H9 (cell line): Measurements from ENCODE around the gene BACH2. TPM values are rescaled to one million over a fixed set of nuclear protein-coding genes. Genes with fewer than 3 reads are reported as not detected.

Source experiments
- DNase-seq: peaks from one replicate; pipeline ENCODE4 v3.0.0-alpha.2; 2017
- H2AFZ ChIP-seq: one replicate; pipeline ENCODE4 v1.6.1; 2013; ENCODE audit warnings: mild to moderate bottlenecking, low read length, control low read depth, moderate library complexity
- H2AK5ac ChIP-seq: 2 replicates; pipeline ENCODE4 v1.6.1; 2013; ENCODE audit warnings: low read length, control low read depth, mixed read lengths; ENCODE audit not compliant: insufficient read length
- H2BK120ac ChIP-seq: one replicate; pipeline ENCODE4 v1.6.1; 2013; ENCODE audit warnings: low read depth, mild to moderate bottlenecking, low read length, control low read depth, inconsistent platforms; ENCODE audit not compliant: poor library complexity, severe bottlenecking
- H2BK12ac ChIP-seq: 2 replicates; pipeline ENCODE4 v1.6.1; 2013; ENCODE audit warnings: low read length, control low read depth, mixed read lengths, low read depth; ENCODE audit not compliant: insufficient read length
- H2BK15ac ChIP-seq: 2 replicates; pipeline ENCODE4 v1.6.1; 2013; ENCODE audit warnings: low read depth, low read length, control low read depth
- H2BK20ac ChIP-seq: one replicate; pipeline ENCODE4 v1.6.1; 2013; ENCODE audit warnings: low read depth, mild to moderate bottlenecking, low read length, control low read depth, inconsistent platforms; ENCODE audit not compliant: poor library complexity, severe bottlenecking
- H2BK5ac ChIP-seq: 2 replicates; pipeline ENCODE4 v1.6.1; 2013; ENCODE audit warnings: low read length, control low read depth, mixed read lengths; ENCODE audit not compliant: insufficient read length
- H3K14ac ChIP-seq: 2 replicates; pipeline ENCODE4 v1.6.1; 2013; ENCODE audit warnings: low read length, control low read depth; ENCODE audit not compliant: insufficient read depth
- H3K18ac ChIP-seq: 2 replicates; pipeline ENCODE4 v1.6.1; 2013; ENCODE audit warnings: low read depth, mild to moderate bottlenecking, mixed read lengths, low read length, control low read depth; ENCODE audit not compliant: insufficient read length
- H3K23ac ChIP-seq: 2 replicates; pipeline ENCODE4 v1.6.1; 2013; ENCODE audit warnings: low read length, control low read depth, mixed read lengths, low read depth; ENCODE audit not compliant: insufficient read length
- H3K23me2 ChIP-seq: 2 replicates; pipeline ENCODE4 v1.6.1; 2013; ENCODE audit warnings: low read depth, mild to moderate bottlenecking, mixed read lengths, low read length, control low read depth; ENCODE audit not compliant: insufficient read length, poor library complexity, severe bottlenecking
- H3K27ac ChIP-seq: 2 replicates; pipeline ENCODE4 v1.5.1; 2013; ENCODE audit warnings: low read length, control low read depth, mixed read lengths, low read depth; ENCODE audit not compliant: insufficient read length
- H3K27me3 ChIP-seq: 2 replicates; pipeline ENCODE4 v1.6.1; 2013; ENCODE audit warnings: low read length, control low read depth, inconsistent platforms; ENCODE audit not compliant: insufficient read depth
- H3K4ac ChIP-seq: 2 replicates; pipeline ENCODE4 v1.6.1; 2013; ENCODE audit warnings: low read depth, mild to moderate bottlenecking, control low read depth, inconsistent platforms, low read length, moderate library complexity
- H3K4me1 ChIP-seq: 2 replicates; pipeline ENCODE4 v1.6.1; 2013; ENCODE audit warnings: low read length, control low read depth, inconsistent platforms; ENCODE audit not compliant: insufficient read depth
- H3K4me2 ChIP-seq: 2 replicates; pipeline ENCODE4 v1.6.1; 2013; ENCODE audit warnings: low read length, control low read depth, mixed read lengths; ENCODE audit not compliant: insufficient read length, insufficient read depth
- H3K56ac ChIP-seq: 2 replicates; pipeline ENCODE4 v1.6.1; 2013; ENCODE audit warnings: low read depth, mild to moderate bottlenecking, mixed read lengths, low read length, control low read depth; ENCODE audit not compliant: insufficient read length
- H3K79me1 ChIP-seq: 2 replicates; pipeline ENCODE4 v1.6.1; 2013; ENCODE audit warnings: low read depth, mild to moderate bottlenecking, moderate library complexity, low read length, control low read depth, inconsistent platforms; ENCODE audit not compliant: insufficient read depth, poor library complexity, severe bottlenecking
- H3K79me2 ChIP-seq: 2 replicates; pipeline ENCODE4 v1.6.1; 2013; ENCODE audit warnings: low read length, control low read depth, inconsistent platforms; ENCODE audit not compliant: insufficient read depth
- H3K9ac ChIP-seq: 2 replicates; pipeline ENCODE4 v1.6.1; 2013; ENCODE audit warnings: low read length, control low read depth, mixed read lengths; ENCODE audit not compliant: insufficient read length; ENCODE audit errors: extremely low read depth
- H3K9me3 ChIP-seq: one replicate; pipeline ENCODE4 v1.6.1; 2013; ENCODE audit warnings: low read depth, low read length, inconsistent platforms; ENCODE audit not compliant: control insufficient read depth
- H3T11ph ChIP-seq: one replicate; pipeline ENCODE4 v1.6.1; 2013; ENCODE audit warnings: mild to moderate bottlenecking, low read length, control low read depth, inconsistent platforms
- H4K20me1 ChIP-seq: one replicate; pipeline ENCODE4 v1.6.1; 2013; ENCODE audit not compliant: control insufficient read depth, insufficient read length, insufficient read depth
- H4K5ac ChIP-seq: 2 replicates; pipeline ENCODE4 v1.6.1; 2013; ENCODE audit warnings: low read depth, mild to moderate bottlenecking, mixed read lengths, low read length, control low read depth; ENCODE audit not compliant: insufficient read length
- H4K8ac ChIP-seq: replicated peaks from 2 replicates; pipeline ENCODE4 v1.6.1; 2013; ENCODE audit warnings: low read length, control low read depth, mixed read lengths, low read depth; ENCODE audit not compliant: insufficient read length
- H4K91ac ChIP-seq: 2 replicates; pipeline ENCODE4 v1.6.1; 2013; ENCODE audit warnings: low read depth, mild to moderate bottlenecking, moderate library complexity, mixed read lengths, low read length, control low read depth; ENCODE audit not compliant: insufficient read length
- H3K27ac Mint-ChIP-seq, 3 experiments: 2 replicates in 2 of 3; 3 replicates in 1 of 3; pipeline ENCODE4 v1.8.0; 2020 to 2021; ENCODE audit warnings: mixed read lengths in 3 of 3, mild to moderate bottlenecking in 1 of 3, moderate library complexity in 1 of 3
- H3K27me3 Mint-ChIP-seq: 2 replicates; pipeline ENCODE4 v1.8.0; 2021; ENCODE audit warnings: low read depth, mild to moderate bottlenecking, moderate library complexity, mixed read lengths
- H3K36me3 Mint-ChIP-seq, 3 experiments: 2 replicates in 2 of 3; 3 replicates in 1 of 3; pipeline ENCODE4 v1.8.0; 2020 to 2021; ENCODE audit warnings: low read depth in 3 of 3, mixed read lengths in 3 of 3; ENCODE audit not compliant: insufficient read depth in 1 of 3
- H3K4me1 Mint-ChIP-seq, 2 experiments: 2 replicates each; pipeline ENCODE4 v1.8.0; 2020; ENCODE audit warnings: mixed read lengths in 2 of 2
- H3K4me3 Mint-ChIP-seq, 2 experiments: 2 replicates in 1 of 2; 3 replicates in 1 of 2; pipeline ENCODE4 v1.8.0; 2020 to 2021; ENCODE audit warnings: mild to moderate bottlenecking in 2 of 2, mixed read lengths in 2 of 2, moderate library complexity in 1 of 2
- H3K9me3 Mint-ChIP-seq, 2 experiments: 2 replicates in 1 of 2; 3 replicates in 1 of 2; pipeline ENCODE4 v1.8.0; 2020; ENCODE audit warnings: mild to moderate bottlenecking in 2 of 2, mixed read lengths in 2 of 2, moderate library complexity in 1 of 2
- CTCF ChIP-seq: fragments of 200-600 bp; sonication (generic); conservative IDR thresholded peaks from 3 replicates; pipeline ENCODE4 v1.8.0; 2021; ENCODE audit warnings: antibody characterized with exemption, mild to moderate bottlenecking
- WGBS: extraction: QIAGEN DNeasy Blood & Tissue Kit; methylation state at CpG from one replicate; pipeline ENCODE4 v1.1.7; 2013; ENCODE audit warnings: missing lambda C conversion rate, low lambda C conversion rate, mixed read lengths; ENCODE audit not compliant: insufficient read length; ENCODE audit errors: extremely low coverage; 5-methylcytosine and 5-hydroxymethylcytosine counted together
- total RNA-seq: library from RNA; stranded (reverse); gene quantifications from 2 replicates; pipeline ENCODE4 v1.2.1, GENCODE V29; 2021

BACH2 gene
- total RNA-seq, 1 experiment from 2014 or later = 2.0 TPM

GRCh38 chr6:90273863-90274262, 22.8 kb downstream of the BACH2 start:
- no peaks in the 10 kb centered on the region for H3K79me2 ChIP-seq
- no peaks in the 10 kb centered on the region for H3K27me3 Mint-ChIP-seq
- H4K5ac ChIP-seq = no peak overlapping the region
- H2BK5ac ChIP-seq = no peak overlapping the region
- WGBS = no CpG with 5 or more reads among the region's 5 CpGs
- no peak overlapping the region for H3K9ac ChIP-seq
- H3K23me2 ChIP-seq = no peaks in the 10 kb centered on the region
- no peak overlapping the region for H3T11ph ChIP-seq
- no peak overlapping the region for H3K4me2 ChIP-seq
- H3K56ac ChIP-seq = no peak overlapping the region
- H3K79me1 ChIP-seq = no peaks in the 10 kb centered on the region
- H2BK15ac ChIP-seq = no peak overlapping the region
- no peak overlapping the region for H4K8ac ChIP-seq
- H3K27me3 ChIP-seq = no peaks in the 10 kb centered on the region
- peaks cover 0 to 4% of the 10 kb centered on the region in 2 experiments; a peak in 1 of 5 replicates for H3K9me3 Mint-ChIP-seq
- H3K14ac ChIP-seq = no peak overlapping the region
- no peak overlapping the region for H4K91ac ChIP-seq
- H3K4me3 Mint-ChIP-seq = no peak overlapping the region
- H3K18ac ChIP-seq = no peak overlapping the region
- no peaks in the 10 kb centered on the region for H4K20me1 ChIP-seq
- no peaks in the 10 kb centered on the region for H3K9me3 ChIP-seq
- no peak overlapping the region for H3K4ac ChIP-seq
- no peak overlapping the region for H2BK120ac ChIP-seq
- no peak overlapping the region for H2AK5ac ChIP-seq
- H2AFZ ChIP-seq = no peak overlapping the region
- H3K23ac ChIP-seq = no peak overlapping the region
- no peak overlapping the region for H2BK12ac ChIP-seq
- H2BK20ac ChIP-seq = no peak overlapping the region
- no peaks in the 10 kb centered on the region for H3K4me1 ChIP-seq
- H3K27ac Mint-ChIP-seq = no peak overlapping the region
- TF ChIP-seq CTCF = no peak
- no peak for DNase-seq
- peaks cover 0 to 14% (median 0%) of the 10 kb centered on the region in 3 experiments; a peak in 1 of 7 replicates for H3K36me3 Mint-ChIP-seq
- H3K27ac ChIP-seq = no peak overlapping the region
- H3K4me1 Mint-ChIP-seq = peaks cover 5 to 9% of the 10 kb centered on the region in 2 experiments
